AG09319 (cell line): Measurements from ENCODE around the gene BRPF3.

Experiments used
- DNase-seq: peaks from one replicate; pipeline ENCODE4 v3.0.0-alpha.2; 2010; ENCODE audit warnings: low read depth; ENCODE audit errors: extremely low read depth
- TF ChIP-seq, protein P1 (sequence below): IDR thresholded peaks from 2 replicates; pipeline ENCODE4 v1.5.1; 2011; ENCODE audit warnings: low read depth, mild to moderate bottlenecking, inconsistent platforms, low read length, moderate library complexity

The BRPF3 gene

GRCh38 chr6:36252005-36252404 lies 55.5 kb downstream of the BRPF3 start:
- TF ChIP-seq, protein P1, sequence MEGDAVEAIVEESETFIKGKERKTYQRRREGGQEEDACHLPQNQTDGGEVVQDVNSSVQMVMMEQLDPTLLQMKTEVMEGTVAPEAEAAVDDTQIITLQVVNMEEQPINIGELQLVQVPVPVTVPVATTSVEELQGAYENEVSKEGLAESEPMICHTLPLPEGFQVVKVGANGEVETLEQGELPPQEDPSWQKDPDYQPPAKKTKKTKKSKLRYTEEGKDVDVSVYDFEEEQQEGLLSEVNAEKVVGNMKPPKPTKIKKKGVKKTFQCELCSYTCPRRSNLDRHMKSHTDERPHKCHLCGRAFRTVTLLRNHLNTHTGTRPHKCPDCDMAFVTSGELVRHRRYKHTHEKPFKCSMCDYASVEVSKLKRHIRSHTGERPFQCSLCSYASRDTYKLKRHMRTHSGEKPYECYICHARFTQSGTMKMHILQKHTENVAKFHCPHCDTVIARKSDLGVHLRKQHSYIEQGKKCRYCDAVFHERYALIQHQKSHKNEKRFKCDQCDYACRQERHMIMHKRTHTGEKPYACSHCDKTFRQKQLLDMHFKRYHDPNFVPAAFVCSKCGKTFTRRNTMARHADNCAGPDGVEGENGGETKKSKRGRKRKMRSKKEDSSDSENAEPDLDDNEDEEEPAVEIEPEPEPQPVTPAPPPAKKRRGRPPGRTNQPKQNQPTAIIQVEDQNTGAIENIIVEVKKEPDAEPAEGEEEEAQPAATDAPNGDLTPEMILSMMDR: no peak
- no peak for DNase-seq

GRCh38 chr6:36263390-36264000 lies 67.0 kb downstream of the BRPF3 start:
- TF ChIP-seq, protein P1: no peak
- no peak for DNase-seq

GRCh38 chr6:36265744-36266143 lies 69.2 kb downstream of the BRPF3 start:
- no peak for DNase-seq
- TF ChIP-seq, protein P1: no peak

DNA sequence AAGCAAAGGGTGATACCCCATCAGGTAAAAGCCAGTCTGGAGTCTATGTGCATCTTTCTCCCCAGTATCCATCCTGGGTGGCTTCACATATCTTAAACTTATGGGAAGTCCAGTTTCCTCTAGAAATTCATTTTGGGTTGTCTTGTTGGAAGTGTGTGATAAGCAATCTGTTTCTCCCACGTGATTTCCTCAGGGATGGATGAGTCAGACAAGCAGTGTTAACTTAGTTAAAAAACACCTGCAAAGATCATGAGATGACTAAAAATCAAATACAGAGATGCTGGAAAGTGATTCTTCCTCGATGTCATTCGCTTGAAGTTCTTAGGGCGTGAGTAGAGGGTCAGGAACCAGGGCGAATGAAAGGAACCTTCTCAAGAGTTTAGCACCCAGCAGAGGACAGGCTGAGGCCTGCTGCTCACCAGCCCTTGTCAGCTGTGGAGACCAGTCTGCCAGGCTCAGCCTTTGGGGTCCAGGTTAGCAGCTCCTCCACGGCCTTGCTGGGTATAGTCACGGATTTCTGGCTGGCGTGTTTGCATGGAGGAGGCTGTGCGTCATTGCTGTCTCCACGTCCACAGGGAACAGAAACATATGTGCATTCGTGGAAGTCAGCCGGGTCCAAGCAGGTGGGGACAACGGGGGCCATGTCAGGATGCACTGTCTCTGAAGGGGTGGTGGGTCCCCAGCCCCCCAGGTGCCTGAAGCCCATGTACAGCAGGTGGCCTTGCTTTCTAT lies 70.5 kb downstream of the BRPF3 start:
- no peak for DNase-seq
- TF ChIP-seq, protein P1: no peak

DNA sequence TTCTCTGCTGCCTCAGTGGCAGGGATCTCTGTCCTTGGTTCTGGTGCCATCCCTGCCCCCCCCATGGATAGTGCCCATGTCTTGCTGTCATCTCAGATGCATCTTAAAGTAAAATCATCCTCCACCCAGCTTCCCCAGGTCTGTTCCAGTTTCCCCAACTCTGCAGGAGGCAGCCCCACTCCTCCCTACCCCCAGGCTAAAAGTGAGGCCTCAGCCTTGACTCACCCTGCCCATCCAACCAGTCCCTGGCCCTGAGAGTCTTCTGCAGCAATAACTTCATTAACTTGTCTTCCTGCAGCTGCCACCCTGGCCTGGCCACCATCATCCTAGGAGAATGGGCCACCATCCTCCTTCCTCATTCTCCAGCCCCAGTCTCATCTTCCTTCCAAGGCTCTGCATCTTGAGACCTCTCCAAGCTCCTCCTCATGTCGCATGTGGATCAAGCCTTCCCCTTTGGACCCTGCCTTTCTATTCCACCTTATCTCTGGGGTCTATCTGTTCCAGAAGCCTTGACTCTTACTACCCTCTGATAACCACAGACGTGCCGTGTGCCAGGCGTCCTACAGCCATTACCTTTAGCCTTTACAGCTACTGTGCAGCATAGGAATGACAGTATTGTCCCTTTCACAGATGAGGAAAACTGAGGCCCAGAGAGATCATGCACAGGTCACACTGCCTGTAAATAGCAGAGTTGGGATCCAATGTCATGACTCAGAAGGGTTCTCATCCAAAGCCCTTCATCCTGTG lies 71.4 kb downstream of the BRPF3 start:
- DNase-seq: no peak
- TF ChIP-seq, protein P1: no peak

DNA sequence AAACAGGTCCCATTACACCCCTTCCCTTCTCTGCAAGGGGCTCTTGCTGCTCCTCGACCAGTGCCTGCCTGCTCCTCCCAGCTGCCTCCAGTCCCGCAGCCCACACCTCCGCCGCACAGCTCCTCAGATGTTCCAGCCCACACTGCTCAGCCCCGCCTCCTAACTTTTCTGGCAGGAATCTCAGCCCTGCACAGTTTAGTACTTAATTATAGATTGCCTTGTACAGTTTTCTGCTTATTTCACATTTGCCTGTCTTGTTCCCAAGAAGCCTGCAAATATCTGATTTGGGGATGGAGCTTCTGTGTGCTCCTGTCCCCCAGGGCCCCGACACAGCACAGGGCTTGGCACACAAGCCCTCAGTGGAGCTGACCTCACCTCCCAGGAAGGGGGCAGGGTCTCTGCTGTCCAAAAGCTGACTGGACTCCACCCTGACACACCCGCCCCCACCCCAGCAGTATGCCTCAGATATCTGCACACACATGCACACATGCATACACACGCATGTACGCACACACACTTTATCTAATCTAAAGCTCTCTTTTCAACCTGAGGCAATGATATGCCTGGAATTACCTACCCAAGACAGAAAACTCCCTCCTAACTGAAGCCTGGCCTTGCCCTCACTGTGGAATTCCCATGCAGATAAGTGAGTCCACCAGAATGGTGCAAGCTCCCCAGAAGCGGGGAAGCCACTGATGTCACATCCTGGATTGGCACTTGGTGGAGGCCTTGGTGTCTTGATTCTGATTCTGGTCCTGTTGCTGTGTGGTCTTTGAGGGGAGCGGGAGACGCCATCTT lies 72.1 kb downstream of the BRPF3 start:
- TF ChIP-seq, protein P1: no peak
- DNase-seq: no peak
